AG04449 (cell line): ENCODE results near the gene C3orf33.
A peak's percentile ranks its signal among the peaks of the same experiment; 100 is the strongest.

Source experiments
- CTCF ChIA-PET: fragments of 350-600 bp; formaldehyde crosslinking; extraction: SDS; loops from one replicate; lab custom pipeline; 2021; ENCODE audit warnings: antibody characterized with exemption; lab: Yijun Ruan, JAX
- POLR2A ChIA-PET: fragments of 400-600, 350-600 bp; formaldehyde crosslinking; extraction: SDS; loops from one replicate; lab custom pipeline; 2020; ENCODE audit warnings: antibody characterized with exemption, inconsistent platforms; lab: Yijun Ruan, JAX
- DNase-seq: peaks from one replicate; pipeline ENCODE4 v3.0.0-alpha.2; 2010; ENCODE audit warnings: low read depth, low spot score
- H3K4me3 ChIP-seq: 2 replicates; pipeline ENCODE4 v1.5.1; 2011; ENCODE audit warnings: low read depth, mild to moderate bottlenecking, control low read depth, low read length
- CTCF ChIP-seq: IDR thresholded peaks from one replicate; pipeline ENCODE4 v1.5.1; 2011; ENCODE audit warnings: mild to moderate bottlenecking, moderate library complexity, low read length, control low read depth, inconsistent platforms; ENCODE audit not compliant: insufficient read depth; ENCODE audit errors: missing control alignments

Gene C3orf33

GRCh38 chr3:155771126-155771525 lies 35.0 kb downstream of the C3orf33 start:
- ChIA-PET CTCF (no interaction called here), POLR2A (no interaction called here)
- no peak for TF ChIP-seq CTCF
- no peak overlapping the region for H3K4me3 ChIP-seq
- no peak for DNase-seq

- POLR2A ChIA-PET, result no interaction called here
- CTCF ChIA-PET, result interaction anchor here (1.7 to 2.5 kb wide), 2 partner anchors 11 to 40 kb away, joined by 5 to 12 read pairs; partner anchors contain the start of gene C3orf33
- H3K4me3 ChIP-seq, result no peak overlapping the region
- no peak for DNase-seq
- TF ChIP-seq CTCF, result no peak
These were observed 39.9 kb downstream of the C3orf33 start for GRCh38 chr3:155766206-155766605.

GRCh38 chr3:155763870-155764463 lies 42.1 kb downstream of the C3orf33 start:
- ChIA-PET CTCF (interaction anchor here (0.9 kb wide), 1 partner anchor 42 kb away, joined by 5 read pairs; the partner anchor contains the start of gene C3orf33), POLR2A (no interaction called here)
- H3K4me3 ChIP-seq, result no peak overlapping the region
- TF ChIP-seq CTCF, result no peak
- DNase-seq, result no peak

- no peak overlapping the region for H3K4me3 ChIP-seq
- CTCF ChIA-PET, result interaction anchor here (1.0 to 1.1 kb wide), 2 partner anchors 9 to 45 kb away, joined by 3 to 4 read pairs; partner anchors contain the start of gene C3orf33
- no peak for TF ChIP-seq CTCF
- no peak for DNase-seq
- POLR2A ChIA-PET, result no interaction called here
These were observed 45.4 kb downstream of the C3orf33 start for GRCh38 chr3:155760653-155761052.

- no peak for TF ChIP-seq CTCF
- CTCF ChIA-PET, result no interaction called here
- POLR2A ChIA-PET, result no interaction called here
- H3K4me3 ChIP-seq, result no peak overlapping the region
- no peak for DNase-seq
These were observed 48.5 kb downstream of the C3orf33 start for GRCh38 chr3:155757577-155757976.

- CTCF ChIA-PET, result interaction anchor here (1.2 to 1.3 kb wide), 2 partner anchors 9 to 53 kb away, joined by 3 to 8 read pairs; partner anchors contain the start of gene C3orf33
- TF ChIP-seq CTCF, result peak; percentile 35
- H3K4me3 ChIP-seq, result no peak overlapping the region
- DNase-seq, result no peak
- POLR2A ChIA-PET, result no interaction called here
These were observed 52.9 kb downstream of the C3orf33 start for GRCh38 chr3:155753038-155753639.
